Activated CD8-positive, alpha-beta memory T cell treated with anti-CD3 and anti-CD28 coated beads for 1 hour (primary cell): ENCODE data around the gene ARSB.

Experiments used
- DNase-seq, 2 donors: peaks; one replicate each; pipeline ENCODE4 v3.0.0-alpha.2; 2020; ENCODE audit warnings: low read depth in 1 of 2; ENCODE audit errors: extremely low read depth in 1 of 2

Gene ARSB

DNA sequence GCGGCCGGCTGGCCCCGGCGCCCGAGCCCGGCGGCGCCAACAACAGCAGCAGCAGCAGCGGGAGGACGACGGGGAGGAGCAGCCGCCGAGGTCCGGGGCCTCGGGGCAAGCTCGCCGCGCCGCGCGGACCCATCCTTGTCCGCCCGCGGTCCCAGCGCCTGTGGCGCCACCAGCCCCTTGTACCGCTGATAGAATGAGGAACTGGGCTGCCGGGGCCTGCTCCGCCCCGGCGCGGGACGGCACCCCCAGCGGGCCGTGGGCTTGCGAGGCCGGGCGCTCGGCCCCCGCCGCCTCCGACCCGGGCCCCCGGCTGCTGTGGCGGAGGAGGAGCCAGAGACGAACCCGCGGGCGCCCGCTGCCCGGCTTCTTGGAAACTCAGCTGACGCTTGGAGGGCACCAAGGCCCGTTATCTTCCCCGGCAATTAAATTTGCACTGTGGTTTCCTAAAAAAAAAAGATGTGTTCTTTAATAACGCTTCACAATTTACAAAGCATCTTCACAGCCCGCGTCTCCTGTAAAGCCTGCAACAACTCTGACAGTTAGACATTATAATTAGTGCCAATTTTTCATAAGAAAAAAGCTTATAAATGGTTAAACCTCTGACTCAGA, at the start of gene ARSB:
ARSB (minus strand) TSS at position 195 of the 609 bp plus-strand sequence; CDS start at position 133, 62 bp downstream.
- DNase-seq: peak in 1 of 2 donors; percentile 37

GRCh38 chr5:79032782-79033181, 47.7 kb upstream of the ARSB start:
- no peak for DNase-seq

DNA sequence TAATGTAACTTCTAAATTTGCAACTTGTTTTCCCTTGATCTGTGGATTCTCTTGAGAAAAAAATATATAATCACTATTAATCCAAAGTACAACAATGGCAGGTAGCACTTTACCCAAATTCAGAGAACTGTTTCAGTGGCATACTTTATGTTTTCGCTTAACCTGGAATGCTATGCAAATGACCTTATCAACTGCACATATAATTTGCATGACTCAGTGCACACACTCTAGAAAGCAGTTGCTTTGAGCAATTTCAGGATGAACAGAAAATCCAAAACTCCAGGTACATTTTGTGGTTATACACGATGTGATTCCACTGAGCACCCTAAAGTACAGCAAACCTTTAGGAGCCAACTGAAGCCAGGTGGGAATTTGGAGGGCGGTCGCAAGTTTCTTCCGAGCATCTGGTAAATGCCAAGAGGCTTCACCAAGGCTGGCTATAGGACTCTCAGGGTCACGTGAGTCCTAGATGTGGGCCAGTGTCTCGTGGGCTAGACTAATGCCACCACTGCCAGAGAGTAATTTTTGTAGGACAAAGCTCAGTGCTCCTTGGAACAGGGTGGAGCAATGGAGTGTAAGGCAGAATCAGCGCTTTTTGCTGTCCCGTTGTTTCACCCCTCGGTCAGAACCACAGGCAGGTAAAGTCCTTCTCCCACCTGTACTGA, 47.1 kb upstream of the ARSB start:
- no peak for DNase-seq

DNA sequence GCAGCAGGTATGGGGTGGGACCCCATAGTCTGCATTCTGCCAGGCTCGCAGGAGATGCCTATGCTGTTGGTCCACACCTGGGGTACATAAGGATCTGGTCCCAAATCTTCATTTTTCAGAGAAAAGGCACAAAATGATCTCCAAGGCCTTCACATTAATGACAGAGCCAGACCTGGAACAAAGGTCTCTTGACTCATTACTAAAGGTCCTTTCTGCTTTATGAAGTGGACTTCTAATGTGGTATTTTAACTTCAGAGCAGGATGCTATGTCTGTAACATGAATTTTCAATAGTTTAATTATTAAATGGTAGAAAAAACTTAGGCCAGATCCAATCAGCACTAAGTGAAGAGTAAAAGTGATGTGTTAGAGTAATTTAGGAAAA, 46.4 kb upstream of the ARSB start:
- DNase-seq: no peak

GRCh38 chr5:79030663-79031484, 45.8 kb upstream of the ARSB start:
- no peak for DNase-seq

GRCh38 chr5:79025054-79025472, 40.0 kb upstream of the ARSB start:
- DNase-seq: peak in 1 of 2 donors; percentile 39

DNA sequence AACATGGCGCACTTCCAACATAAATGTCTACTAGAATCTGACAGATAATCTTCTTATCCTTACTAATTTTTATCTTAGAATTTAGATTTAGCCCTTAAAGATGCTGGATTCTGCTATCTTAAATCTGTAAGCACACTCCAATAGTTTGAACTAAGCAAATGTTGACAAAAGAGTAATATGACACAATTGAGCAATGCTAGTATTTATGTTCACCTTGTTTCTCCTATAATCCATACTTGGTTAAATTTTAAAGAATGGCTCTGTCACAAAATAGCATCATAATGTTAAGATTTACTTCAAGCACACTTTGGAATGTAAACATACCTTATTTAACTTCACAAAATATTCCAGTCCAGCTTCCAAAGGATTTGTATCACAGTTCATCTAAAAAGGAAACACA, 38.8 kb upstream of the ARSB start:
- DNase-seq: no peak

DNA sequence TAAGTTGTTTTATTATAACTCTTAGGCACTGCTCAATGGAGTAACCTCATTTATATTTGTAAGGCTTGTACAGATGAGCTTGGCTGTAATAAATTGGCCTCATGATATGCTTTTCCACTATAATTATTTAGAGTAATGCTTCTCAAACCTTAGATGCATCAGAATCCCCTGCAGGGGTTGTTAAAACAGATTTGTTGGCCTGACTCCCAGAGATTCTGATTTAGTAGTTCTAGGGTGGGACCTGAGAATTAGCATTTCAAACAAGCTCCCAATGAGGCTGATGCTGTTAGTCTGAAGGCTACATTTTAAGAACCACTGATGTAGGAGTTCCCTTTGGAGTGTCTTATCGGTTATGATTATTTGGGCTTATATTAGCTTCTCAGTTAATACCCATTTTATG, 38.2 kb upstream of the ARSB start:
- no peak for DNase-seq

DNA sequence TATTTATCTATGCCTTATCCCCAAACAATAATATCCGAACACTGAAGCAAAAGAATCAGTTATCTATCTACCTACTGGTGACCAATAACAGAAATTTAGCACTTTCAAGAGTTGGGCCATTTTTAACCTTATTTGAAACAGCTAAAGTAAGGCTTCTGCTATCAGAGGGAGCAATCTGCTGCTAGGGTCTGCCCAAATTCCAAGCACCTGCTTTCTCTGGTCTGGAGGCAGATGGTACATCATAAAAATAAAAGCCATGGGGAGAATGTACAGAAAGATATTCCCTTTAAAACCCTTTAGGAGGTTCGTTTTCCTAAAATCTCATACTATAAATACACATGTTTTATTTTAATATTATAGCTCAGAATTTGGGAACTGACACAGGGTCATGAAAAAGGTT, 37.7 kb upstream of the ARSB start:
- DNase-seq: no peak

DNA sequence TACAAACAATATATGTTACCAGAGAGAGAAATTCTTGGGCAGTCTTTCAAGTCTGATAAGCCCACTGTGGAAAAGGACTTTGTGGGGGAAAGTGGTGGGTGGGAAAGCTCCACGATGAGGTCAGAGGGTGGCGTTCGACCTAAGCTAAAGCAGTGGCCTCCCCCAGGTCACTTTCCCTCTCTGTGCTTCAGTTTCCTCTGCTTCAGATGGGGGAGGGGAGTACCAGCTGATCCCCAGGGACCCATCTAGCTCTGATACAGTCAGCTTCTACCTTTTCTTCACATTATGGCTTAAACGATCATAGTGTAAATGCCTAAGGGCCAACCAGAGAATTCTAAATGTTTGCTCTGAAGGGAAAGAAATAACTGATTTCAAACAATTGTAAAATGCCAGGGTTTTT, 36.6 kb upstream of the ARSB start:
- no peak for DNase-seq

DNA sequence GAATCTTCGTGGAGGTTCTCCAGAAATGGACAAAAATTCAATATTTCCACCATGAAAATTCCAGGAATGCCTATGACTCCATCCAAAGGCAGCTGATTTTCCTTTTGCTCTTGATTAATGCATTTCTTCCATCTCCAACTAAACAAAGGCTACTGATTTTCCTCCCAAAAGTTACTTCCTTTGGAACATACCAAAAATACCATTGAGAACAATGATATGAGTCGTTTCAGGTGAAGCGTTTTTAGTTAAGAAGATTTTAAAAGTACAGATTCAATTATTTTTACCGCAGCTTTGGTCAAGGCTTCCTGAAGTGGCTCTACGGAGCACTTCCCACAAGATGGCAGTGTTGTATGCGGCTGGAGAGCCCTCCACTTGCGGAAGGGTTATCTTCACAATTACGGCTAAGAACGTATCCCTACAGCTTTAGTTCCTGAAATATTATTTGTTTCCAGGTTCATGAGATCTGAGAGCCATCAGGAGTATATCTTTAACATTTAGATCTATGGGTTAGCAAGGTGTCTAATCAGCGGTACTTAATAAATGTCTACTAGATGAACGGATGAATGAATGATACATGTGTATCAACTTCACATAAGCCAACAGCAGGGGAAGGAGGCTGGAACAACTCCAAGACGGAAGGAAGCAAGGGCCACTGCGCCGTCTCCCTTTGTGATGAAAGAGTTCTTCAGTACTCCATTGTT, 35.9 kb upstream of the ARSB start:
- DNase-seq: peak in 1 of 2 donors; percentile 6

DNA sequence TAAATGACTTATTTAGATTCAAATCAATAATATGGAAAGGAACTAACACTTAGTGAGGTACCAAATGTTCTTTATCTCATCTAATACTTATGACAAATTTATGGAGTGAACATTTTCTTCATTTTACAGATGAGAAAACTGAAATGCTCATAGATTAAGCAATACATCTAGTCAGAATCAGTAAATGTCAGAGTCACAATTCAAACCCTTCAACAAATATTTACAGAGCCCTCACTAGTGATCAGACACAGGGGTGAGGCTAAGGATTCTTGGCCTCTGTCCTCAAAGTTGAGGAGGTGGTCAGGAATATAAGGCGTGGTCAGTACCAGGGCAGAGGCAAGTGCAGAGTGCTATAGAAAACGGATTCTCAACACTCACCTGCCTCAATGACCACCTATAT, 29.5 kb upstream of the ARSB start:
- DNase-seq: no peak

- DNase-seq: no peak
These were observed 26.8 kb upstream of the ARSB start for GRCh38 chr5:79011869-79012268.

- no peak for DNase-seq
These were observed 26.2 kb upstream of the ARSB start for GRCh38 chr5:79011219-79011836.

DNA sequence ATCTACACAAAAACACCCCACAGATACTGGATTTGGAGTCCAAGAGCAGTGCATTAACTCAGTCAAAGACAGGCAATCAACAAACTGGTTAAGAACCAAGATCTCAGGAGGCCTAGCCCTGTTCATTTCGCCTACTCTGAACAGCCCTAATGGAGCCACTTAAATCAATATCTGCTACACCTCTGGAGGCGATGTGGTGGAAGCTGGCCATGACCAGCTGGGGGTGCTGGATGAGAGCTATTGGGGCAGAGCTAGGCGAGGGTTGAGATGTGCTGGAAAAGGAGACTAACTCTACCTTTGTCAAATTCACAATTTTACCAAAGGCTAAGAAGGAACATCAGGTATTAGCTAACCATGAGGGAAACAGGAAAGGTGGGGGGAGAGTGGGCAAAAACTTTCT, 23.3 kb upstream of the ARSB start:
- no peak for DNase-seq

- no peak for DNase-seq
These were observed 22.8 kb upstream of the ARSB start for GRCh38 chr5:79007872-79008271.

- DNase-seq: no peak
These were observed 21.0 kb upstream of the ARSB start for GRCh38 chr5:79005936-79006631.

GRCh38 chr5:79005151-79005550, 20.0 kb upstream of the ARSB start:
- DNase-seq: no peak

DNA sequence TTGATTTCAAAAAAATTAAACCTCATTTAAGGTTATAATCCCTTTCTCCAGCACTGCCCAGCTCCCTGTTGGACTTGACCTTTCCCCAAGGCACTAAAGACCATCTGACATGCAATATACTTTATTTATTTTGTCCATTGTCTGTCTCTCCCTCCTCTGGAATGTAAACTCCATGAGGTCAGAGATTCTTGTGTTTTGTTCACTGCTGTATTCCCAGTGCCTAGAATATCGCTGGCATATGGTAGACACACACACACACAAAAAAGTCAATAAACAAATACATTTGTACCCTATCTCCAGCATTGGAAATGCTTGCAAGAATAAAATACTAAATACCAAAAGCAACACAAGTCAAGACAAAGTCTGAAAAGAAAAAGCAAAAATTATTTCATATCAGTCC, 17.3 kb upstream of the ARSB start:
- no peak for DNase-seq

DNA sequence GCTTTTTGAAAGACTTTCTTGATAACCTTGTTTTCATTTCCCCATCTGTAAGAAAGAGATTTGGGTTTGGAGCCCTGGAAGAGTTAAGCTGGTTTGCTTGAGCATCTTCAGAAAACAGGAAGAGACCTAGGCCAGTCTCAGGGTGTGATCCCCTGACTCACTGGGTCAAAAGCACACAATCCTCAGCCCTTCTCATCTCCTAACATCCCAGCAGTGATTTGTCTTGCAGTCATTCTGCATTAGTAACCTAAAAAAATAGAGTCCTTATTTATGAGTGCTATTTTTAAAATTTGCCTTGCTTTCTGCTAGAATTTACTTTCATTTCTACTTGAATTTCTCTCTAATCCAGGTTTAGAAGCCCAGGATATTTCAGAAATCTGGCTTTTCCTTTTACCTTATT, 16.4 kb upstream of the ARSB start:
- no peak for DNase-seq
